Measurements from ENCODE around the gene KCNMA1.

KCNMA1 gene

GRCh38 chr10:77168161-77168560 is 469.4 kb downstream of the KCNMA1 start:
- Histone ChIP-seq H3K4me2 (no peak overlapping the region), H3K9me3 (no peaks in the 10 kb centered on the region)
- TF ChIP-seq Cebpa-rat (IDR thresholded peaks at IDR 0.05), result no peak

GRCh38 chr10:77165445-77166208 is 472.0 kb downstream of the KCNMA1 start:
- H3K4me2 ChIP-seq, result peak overlapping the region; percentile 23; the same call in 1 of the 2 replicates
- no peaks in the 10 kb centered on the region for H4K20me1 ChIP-seq
- H3K4me3 ChIP-seq, result no peak overlapping the region

More at GRCh38 chr10:77168161-77168560, 469.4 kb downstream of the KCNMA1 start:
- Histone ChIP-seq H3K4me1 (no peaks in the 10 kb centered on the region), H3K4me3 (no peak overlapping the region), H3K36me3 (no peaks in the 10 kb centered on the region), H3K27me3 (no peaks in the 10 kb centered on the region), H3K27ac (no peak overlapping the region), H3K9ac (no peak overlapping the region), H4K20me1 (no peaks in the 10 kb centered on the region)

GRCh38 chr10:77164616-77165311 is 472.8 kb downstream of the KCNMA1 start:
- Histone ChIP-seq H3K4me3 (no peak overlapping the region), H3K4me1 (no peaks in the 10 kb centered on the region), H3K4me2 (no peak overlapping the region), H4K20me1 (no peaks in the 10 kb centered on the region), H3K27ac (no peak overlapping the region), H3K36me3 (no peaks in the 10 kb centered on the region), H3K27me3 (no peaks in the 10 kb centered on the region), H3K9ac (no peak overlapping the region), H3K9me3 (no peaks in the 10 kb centered on the region)
- TF ChIP-seq Cebpa-rat (IDR thresholded peaks at IDR 0.05), result no peak

More at GRCh38 chr10:77165445-77166208, 472.0 kb downstream of the KCNMA1 start:
- Histone ChIP-seq H3K27me3 (no peaks in the 10 kb centered on the region), H3K9me3 (no peaks in the 10 kb centered on the region), H3K27ac (no peak overlapping the region), H3K4me1 (no peaks in the 10 kb centered on the region), H3K9ac (no peak overlapping the region), H3K36me3 (no peaks in the 10 kb centered on the region)
- TF ChIP-seq Cebpa-rat (IDR thresholded peaks at IDR 0.05), result no peak

GRCh38 chr10:77163670-77164348 is 473.8 kb downstream of the KCNMA1 start:
- H3K4me3 ChIP-seq, result no peak overlapping the region
- no peaks in the 10 kb centered on the region for H3K27me3 ChIP-seq
- no peak overlapping the region for H3K9ac ChIP-seq
- no peak overlapping the region for H3K4me2 ChIP-seq
- no peaks in the 10 kb centered on the region for H4K20me1 ChIP-seq
- H3K27ac ChIP-seq, result no peak overlapping the region
- no peak for TF ChIP-seq Cebpa-rat (IDR thresholded peaks at IDR 0.05)
- H3K4me1 ChIP-seq, result no peaks in the 10 kb centered on the region
- no peaks in the 10 kb centered on the region for H3K9me3 ChIP-seq
- H3K36me3 ChIP-seq, result no peaks in the 10 kb centered on the region

GRCh38 chr10:77162697-77163096 is 474.9 kb downstream of the KCNMA1 start:
- H3K4me2 ChIP-seq, result no peak overlapping the region
- H3K27ac ChIP-seq, result no peak overlapping the region
- no peaks in the 10 kb centered on the region for H3K36me3 ChIP-seq
- H3K4me1 ChIP-seq, result no peaks in the 10 kb centered on the region
- H3K9me3 ChIP-seq, result no peaks in the 10 kb centered on the region
- no peaks in the 10 kb centered on the region for H4K20me1 ChIP-seq
- TF ChIP-seq Cebpa-rat (IDR thresholded peaks at IDR 0.05), result no peak
- H3K4me3 ChIP-seq, result no peak overlapping the region
- H3K9ac ChIP-seq, result no peak overlapping the region
- H3K27me3 ChIP-seq, result no peaks in the 10 kb centered on the region

GRCh38 chr10:77160679-77161078 is 476.9 kb downstream of the KCNMA1 start:
- no peaks in the 10 kb centered on the region for H3K4me1 ChIP-seq

GRCh38 chr10:77159538-77160110 is 478.0 kb downstream of the KCNMA1 start:
- Histone ChIP-seq H3K9me3 (no peaks in the 10 kb centered on the region), H3K9ac (no peak overlapping the region), H4K20me1 (no peaks in the 10 kb centered on the region), H3K4me2 (no peak overlapping the region), H3K36me3 (no peaks in the 10 kb centered on the region), H3K4me3 (no peak overlapping the region), H3K27me3 (no peaks in the 10 kb centered on the region), H3K27ac (no peak overlapping the region), H3K4me1 (no peaks in the 10 kb centered on the region)
- no peak for TF ChIP-seq Cebpa-rat (IDR thresholded peaks at IDR 0.05)

More at GRCh38 chr10:77160679-77161078, 476.9 kb downstream of the KCNMA1 start:
- Histone ChIP-seq H3K27ac (no peak overlapping the region), H3K9me3 (no peaks in the 10 kb centered on the region), H3K9ac (no peak overlapping the region), H4K20me1 (no peaks in the 10 kb centered on the region), H3K4me3 (no peak overlapping the region), H3K4me2 (no peak overlapping the region), H3K36me3 (no peaks in the 10 kb centered on the region), H3K27me3 (no peaks in the 10 kb centered on the region)
- TF ChIP-seq Cebpa-rat (IDR thresholded peaks at IDR 0.05), result no peak

GRCh38 chr10:77158666-77159065 is 478.9 kb downstream of the KCNMA1 start:
- Histone ChIP-seq H4K20me1 (no peaks in the 10 kb centered on the region), H3K27me3 (no peaks in the 10 kb centered on the region), H3K27ac (no peak overlapping the region), H3K4me2 (no peak overlapping the region), H3K9ac (no peak overlapping the region), H3K4me1 (no peaks in the 10 kb centered on the region), H3K4me3 (no peak overlapping the region), H3K36me3 (no peaks in the 10 kb centered on the region), H3K9me3 (no peaks in the 10 kb centered on the region)
- TF ChIP-seq Cebpa-rat (IDR thresholded peaks at IDR 0.05), result no peak

- H3K9ac ChIP-seq, result no peak overlapping the region
- no peaks in the 10 kb centered on the region for H3K4me1 ChIP-seq
- H3K36me3 ChIP-seq, result no peaks in the 10 kb centered on the region
- no peak overlapping the region for H3K4me3 ChIP-seq
- H3K4me2 ChIP-seq, result no peak overlapping the region
- no peaks in the 10 kb centered on the region for H4K20me1 ChIP-seq
- no peak for TF ChIP-seq Cebpa-rat (IDR thresholded peaks at IDR 0.05)
- no peaks in the 10 kb centered on the region for H3K9me3 ChIP-seq
- no peaks in the 10 kb centered on the region for H3K27me3 ChIP-seq
- H3K27ac ChIP-seq, result no peak overlapping the region
These were observed 480.2 kb downstream of the KCNMA1 start for GRCh38 chr10:77157248-77158019.
